Aorta (tissue), 5 donors: ENCODE measurements around the gene MS4A1. TPM values are rescaled to one million over a fixed set of nuclear protein-coding genes. Genes with fewer than 3 reads are reported as not detected.

Experiments used
- ATAC-seq: fragments of 200-7000 bp; cut with Tn5 transposase; one replicate; pipeline ENCODE4 v1.9.1; 2022; ENCODE audit warnings: moderate library complexity; ENCODE audit not compliant: low FRiP score
- DNase-seq, 2 donors: peaks; one replicate each; pipeline ENCODE4 v3.0.0-alpha.2; 2020
- H3K27ac ChIP-seq, 2 donors: one replicate each; pipeline ENCODE4 v1.5.1; 2013; ENCODE audit warnings: low read length in 2 of 2, mild to moderate bottlenecking in 2 of 2, moderate library complexity in 2 of 2, control low read depth in 1 of 2, inconsistent platforms in 1 of 2, low read depth in 1 of 2
- H3K27me3 ChIP-seq, 2 donors: one replicate each; pipeline ENCODE4 v1.6.1; 2013; ENCODE audit warnings: control low read depth in 1 of 2, low read length in 1 of 2, mild to moderate bottlenecking in 1 of 2, moderate library complexity in 1 of 2; ENCODE audit not compliant: insufficient read depth in 2 of 2, control insufficient read depth in 1 of 2
- H3K36me3 ChIP-seq, 2 donors: one replicate each; pipeline ENCODE4 v1.6.1; 2013; ENCODE audit warnings: control low read depth in 1 of 2, low read length in 1 of 2, mild to moderate bottlenecking in 1 of 2; ENCODE audit not compliant: insufficient read depth in 2 of 2, control insufficient read depth in 1 of 2
- H3K4me1 ChIP-seq, 2 donors: one replicate each; pipeline ENCODE4 v1.6.1; 2013; ENCODE audit warnings: low read length in 2 of 2, control low read depth in 1 of 2, mild to moderate bottlenecking in 1 of 2, moderate library complexity in 1 of 2; ENCODE audit not compliant: insufficient read depth in 2 of 2, control insufficient read depth in 1 of 2
- H3K4me3 ChIP-seq, 2 donors: one replicate each; pipeline ENCODE4 v1.5.1; 2013; ENCODE audit warnings: low read length in 2 of 2, control low read depth in 1 of 2, mild to moderate bottlenecking in 1 of 2
- H3K9me3 ChIP-seq: one replicate; pipeline ENCODE4 v1.6.1; 2013; ENCODE audit warnings: mild to moderate bottlenecking, low read length; ENCODE audit not compliant: control insufficient read depth
- WGBS, 2 donors: extraction: QIAGEN DNeasy Blood & Tissue Kit; methylation state at CpG; one replicate each; pipeline ENCODE4 v1.1.7; 2013; 5-methylcytosine and 5-hydroxymethylcytosine counted together
- intact Hi-C, 2 donors: fragments of 100-400 bp; cut with DNase I; formaldehyde crosslinking; loops; one replicate each; pipeline versions ENCODE4 v1.14.2 to v1.15.0; 2022
- long read RNA-seq, 2 donors: library from polyadenylated mRNA; unstranded; transcript quantifications; one replicate each; pipeline ENCODE4 v2.0.0, GENCODE V29; 2020 to 2021
- polyA plus RNA-seq, 2 donors: library from polyadenylated mRNA; stranded (reverse); fragments of 200-250 nt; gene quantifications; one replicate each; pipeline ENCODE4 v1.2.3, GENCODE V29; 2013
- total RNA-seq, 2 donors: library from RNA; stranded (reverse); fragmentation: NEBNext Ultra II Directional; extraction: Animal tissue kit (Norgen Biotek cat#: 25700); gene quantifications; one replicate each; pipeline ENCODE4 v1.2.1, GENCODE V29; 2021
- donor health status: healthy with polysubstance abuse.
- donor health status: Bipolar disorder and iron deficiency.
- donor health status: DM: no; HTN: no; CAD: no.
- donor health status: DM: no; HTN: no; CAD: no.
- donor health status: DM: yes; HTN: yes; CAD: no.

The MS4A1 gene
- 1 to 10 TPM; 1.1 to 1.2 TPM for total RNA-seq
- polyA plus RNA-seq, result under 1 TPM; 0.13 to 0.38 TPM
- long read RNA-seq, donor 1, result 0 reads
- long read RNA-seq, donor 2, partial matches to known transcripts, result 0 of 1 reads
- long read RNA-seq, donor 2, other reads (novel, unspliced or antisense), result 0 of 1 reads

- 57 to 75% methylated on average over 4 of the region's 4 CpGs for WGBS, 2 donors
- no peak within 1 kb of the TSS for H3K4me3 ChIP-seq
- no peak for DNase-seq
Observed at GRCh38 chr11:60455531-60456042, at the start of gene MS4A1. TSS of gene MS4A1 (plus strand) at chr11:60455847. CDS start at chr11:60462375, 6,528 bp downstream.

GRCh38 chr11:60420015-60420414 lies 35.6 kb upstream of the MS4A1 start:
- no peaks in the 10 kb centered on the region for H3K36me3 ChIP-seq
- no peak overlapping the region for H3K4me3 ChIP-seq
- no peak overlapping the region for H3K27ac ChIP-seq
- peaks cover 4% of the 10 kb centered on the region for H3K9me3 ChIP-seq
- DNase-seq (no peak), ATAC-seq (no peak)
- no peaks in the 10 kb centered on the region for H3K27me3 ChIP-seq
- 8 to 20% methylated on average over 2 of the region's 2 CpGs for WGBS, 2 donors
- no peaks in the 10 kb centered on the region for H3K4me1 ChIP-seq
- intact Hi-C loops, result no loop called here

More at GRCh38 chr11:60455531-60456042, at the start of gene MS4A1:
- H3K36me3 ChIP-seq, result no peaks in the 10 kb centered on the region
- intact Hi-C loops, result no loop called here
- peaks cover 1% of the 10 kb centered on the region for H3K9me3 ChIP-seq
- no peak within 1 kb of the TSS for H3K27ac ChIP-seq
- no peaks in the 10 kb centered on the region for H3K4me1 ChIP-seq
- no peaks in the 10 kb centered on the region for H3K27me3 ChIP-seq
- ATAC-seq, result no peak

- H3K4me1 ChIP-seq, result no peaks in the 10 kb centered on the region
- DNase-seq, result no peak
- H3K9me3 ChIP-seq, result peaks cover 4% of the 10 kb centered on the region
- H3K36me3 ChIP-seq, result no peaks in the 10 kb centered on the region
- intact Hi-C loops, result no loop called here
- WGBS, 2 donors, result 72 to 83% methylated on average over 1 of the region's 1 CpG
- no peak overlapping the region for H3K27ac ChIP-seq
- H3K4me3 ChIP-seq, result no peak overlapping the region
- ATAC-seq, result no peak
- H3K27me3 ChIP-seq, result no peaks in the 10 kb centered on the region
Observed at GRCh38 chr11:60422609-60423008, 33.0 kb upstream of the MS4A1 start.

- no peaks in the 10 kb centered on the region for H3K27me3 ChIP-seq
- no peaks in the 10 kb centered on the region for H3K36me3 ChIP-seq
- DNase-seq (no peak), ATAC-seq (no peak)
- H3K27ac ChIP-seq, result no peak overlapping the region
- no peak overlapping the region for H3K4me3 ChIP-seq
- WGBS, 2 donors, result 56 to 57% methylated on average over 2 of the region's 2 CpGs
- no peaks in the 10 kb centered on the region for H3K4me1 ChIP-seq
- intact Hi-C loops, result no loop called here
- H3K9me3 ChIP-seq, result no peaks in the 10 kb centered on the region
Observed at GRCh38 chr11:60428517-60428916, 27.1 kb upstream of the MS4A1 start.

GRCh38 chr11:60429272-60429671 lies 26.4 kb upstream of the MS4A1 start, which contains the start of gene MS4A5:
TSS of gene MS4A5 (plus strand) at chr11:60429572. CDS start at chr11:60429675, 103 bp downstream.
- ATAC-seq (no peak), DNase-seq (no peak)
- Histone ChIP-seq H3K36me3 (no peaks in the 10 kb centered on the region), H3K4me3 (no peak within 1 kb of the TSS), H3K9me3 (no peaks in the 10 kb centered on the region), H3K27me3 (no peaks in the 10 kb centered on the region), H3K4me1 (no peaks in the 10 kb centered on the region), H3K27ac (no peak within 1 kb of the TSS)
- intact Hi-C loops, result no loop called here
- WGBS, 2 donors, result 92 to 95% methylated on average over 5 of the region's 5 CpGs

DNA sequence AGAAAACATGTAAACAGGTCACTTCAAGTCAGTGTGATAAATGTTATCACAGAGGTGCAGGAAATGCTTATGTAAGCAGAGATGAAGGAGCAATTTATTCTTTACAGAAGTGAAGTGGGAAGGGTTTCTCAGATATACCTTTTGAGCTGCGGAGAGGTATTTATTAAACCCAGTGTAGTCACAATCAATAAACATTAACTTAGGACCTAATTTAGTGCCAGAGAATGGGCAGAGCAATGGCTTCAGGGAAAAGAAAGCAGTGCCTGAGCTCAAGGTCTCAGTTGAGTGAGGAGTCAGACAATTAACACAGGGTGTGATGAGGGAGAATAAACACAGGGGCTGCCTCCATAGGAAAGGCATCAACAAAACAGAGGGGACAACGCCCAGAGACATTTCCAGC lies 24.4 kb upstream of the MS4A1 start:
- ATAC-seq (no peak), DNase-seq (no peak)
- no peak overlapping the region for H3K27ac ChIP-seq
- no peaks in the 10 kb centered on the region for H3K4me1 ChIP-seq
- H3K27me3 ChIP-seq, result no peaks in the 10 kb centered on the region
- intact Hi-C loops, result no loop called here
- H3K9me3 ChIP-seq, result no peaks in the 10 kb centered on the region
- H3K36me3 ChIP-seq, result no peaks in the 10 kb centered on the region
- WGBS, 2 donors, result 72 to 76% methylated on average over 2 of the region's 2 CpGs
- no peak overlapping the region for H3K4me3 ChIP-seq

- DNase-seq (no peak), ATAC-seq (no peak)
- Histone ChIP-seq H3K9me3 (no peaks in the 10 kb centered on the region), H3K27ac (no peak overlapping the region), H3K4me3 (no peak overlapping the region), H3K4me1 (no peaks in the 10 kb centered on the region), H3K27me3 (no peaks in the 10 kb centered on the region), H3K36me3 (no peaks in the 10 kb centered on the region)
- intact Hi-C loops, result no loop called here
- WGBS, 2 donors, result 67 to 78% methylated on average over 4 of the region's 4 CpGs
Observed at GRCh38 chr11:60433401-60433800, 22.2 kb upstream of the MS4A1 start.

DNA sequence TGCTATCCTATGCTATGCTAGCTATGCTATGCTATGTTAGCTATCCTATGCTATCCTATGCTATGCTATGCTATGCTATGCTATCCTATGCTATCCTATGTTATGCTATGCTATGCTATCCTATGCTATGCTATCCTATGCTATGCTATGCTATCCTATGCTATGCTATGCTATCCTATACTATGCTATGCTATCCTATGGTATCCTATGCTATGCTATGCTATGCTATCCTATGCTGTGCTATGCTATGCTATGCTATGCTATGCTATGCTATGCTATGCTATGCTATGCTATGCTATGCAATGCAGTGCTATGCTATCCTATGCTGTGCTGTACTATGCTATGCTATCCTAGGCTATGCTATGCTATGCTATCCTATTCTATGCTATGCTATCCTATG lies 8.6 kb upstream of the MS4A1 start:
- H3K27me3 ChIP-seq, result no peaks in the 10 kb centered on the region
- H3K4me1 ChIP-seq, result no peaks in the 10 kb centered on the region
- H3K27ac ChIP-seq, result no peak overlapping the region
- H3K36me3 ChIP-seq, result no peaks in the 10 kb centered on the region
- no peaks in the 10 kb centered on the region for H3K9me3 ChIP-seq
- ATAC-seq, result no peak
- intact Hi-C loops, result no loop called here
- DNase-seq, result no peak
- H3K4me3 ChIP-seq, result no peak overlapping the region

GRCh38 chr11:60447846-60448245 lies 7.8 kb upstream of the MS4A1 start:
- no peaks in the 10 kb centered on the region for H3K27me3 ChIP-seq
- no peak overlapping the region for H3K27ac ChIP-seq
- intact Hi-C loops, result no loop called here
- DNase-seq (no peak), ATAC-seq (no peak)
- H3K36me3 ChIP-seq, result no peaks in the 10 kb centered on the region
- no peaks in the 10 kb centered on the region for H3K9me3 ChIP-seq
- no peak overlapping the region for H3K4me3 ChIP-seq
- H3K4me1 ChIP-seq, result no peaks in the 10 kb centered on the region
